NCI-H345 treated with DMSO at 0.1 percent for 48 hours (cell line): ENCODE results near the gene MICU1.

Source experiments
- DNase-seq: peaks from one replicate; lab custom pipeline; 2025; ENCODE audit not compliant: unreplicated experiment; lab: John Stamatoyannopoulos, UW

MICU1 gene

GRCh38 chr10:72637398-72637857 is 11.5 kb upstream of the MICU1 start:
- DNase-seq: no peak

- DNase-seq: no peak
Measured at GRCh38 chr10:72630144-72630543, 4.3 kb upstream of the MICU1 start.

DNA sequence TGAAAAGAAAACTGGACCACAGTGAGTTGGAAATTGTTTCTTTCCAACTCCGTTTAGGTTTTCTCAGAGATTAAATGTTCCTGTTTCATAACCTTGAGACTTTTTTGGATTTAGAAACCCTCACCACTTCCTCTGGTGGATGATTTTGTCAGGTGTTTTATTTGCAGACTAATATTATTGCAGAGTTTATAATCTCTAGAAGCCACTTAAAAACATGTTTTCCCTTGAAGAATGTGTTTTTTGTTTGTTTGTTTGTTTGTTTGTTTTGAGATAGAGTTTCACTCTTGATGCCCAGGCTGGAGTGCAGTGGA is 520 bp upstream of the MICU1 start:
- DNase-seq: no peak

DNA sequence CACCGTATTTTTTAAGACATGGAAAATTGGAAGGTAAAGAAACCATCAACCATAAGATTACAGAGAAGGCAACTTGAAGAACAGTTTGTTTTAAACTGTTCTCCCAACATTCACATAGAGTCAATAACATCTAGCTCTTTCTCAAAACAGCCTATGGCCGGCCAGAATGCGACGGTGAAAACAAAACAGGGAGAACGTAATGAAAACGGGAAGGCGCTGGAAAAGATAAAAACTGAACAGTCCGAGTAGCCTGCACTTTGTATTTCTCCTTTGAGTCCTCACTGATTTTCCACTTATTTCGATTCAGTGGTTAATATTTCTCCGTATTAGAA is 637 bp downstream of the MICU1 start:
- DNase-seq: no peak

- no peak for DNase-seq
Measured at GRCh38 chr10:72622271-72622670, 3.6 kb downstream of the MICU1 start.

DNA sequence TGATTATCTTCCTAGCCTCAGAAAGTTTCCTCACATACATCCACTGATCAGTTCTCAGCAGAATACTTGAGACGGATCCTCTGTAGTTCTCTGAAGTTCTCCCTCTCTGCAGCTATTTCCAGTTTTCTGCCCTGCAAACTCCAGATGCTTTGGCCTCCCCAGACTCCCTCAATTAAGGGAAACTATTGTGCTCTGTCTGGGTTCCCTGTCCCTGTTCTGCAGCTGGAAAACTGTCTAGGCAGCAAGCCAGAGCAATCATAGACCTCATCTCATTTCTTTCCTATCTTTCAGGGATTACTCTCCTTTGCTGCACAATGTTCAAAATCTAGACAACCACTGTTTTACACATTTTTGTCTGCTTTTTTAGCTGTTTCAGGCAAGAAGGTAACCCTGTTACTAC is 9.2 kb downstream of the MICU1 start:
- DNase-seq: no peak

DNA sequence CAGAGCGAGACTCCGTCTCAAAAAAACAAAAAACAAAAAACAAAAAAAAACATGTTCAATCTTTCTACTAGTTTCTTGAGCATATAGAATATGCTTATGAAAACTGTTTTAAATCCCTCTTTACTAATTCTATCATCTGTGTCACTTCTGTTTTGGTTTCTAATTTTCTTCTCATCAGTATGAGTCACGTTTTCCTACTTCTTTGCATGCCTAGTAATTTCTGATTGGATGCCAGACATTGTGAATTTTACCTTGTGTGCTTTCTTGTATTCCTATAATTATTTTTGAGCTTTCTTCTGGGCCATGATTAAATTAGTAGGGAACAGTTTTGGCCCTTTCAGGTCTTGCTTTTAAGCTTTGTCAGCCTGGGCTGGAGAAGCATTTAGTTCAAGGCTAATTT is 9.9 kb downstream of the MICU1 start:
- no peak for DNase-seq

GRCh38 chr10:72612203-72612826 is 13.6 kb downstream of the MICU1 start:
- peak; percentile 20 for DNase-seq

DNA sequence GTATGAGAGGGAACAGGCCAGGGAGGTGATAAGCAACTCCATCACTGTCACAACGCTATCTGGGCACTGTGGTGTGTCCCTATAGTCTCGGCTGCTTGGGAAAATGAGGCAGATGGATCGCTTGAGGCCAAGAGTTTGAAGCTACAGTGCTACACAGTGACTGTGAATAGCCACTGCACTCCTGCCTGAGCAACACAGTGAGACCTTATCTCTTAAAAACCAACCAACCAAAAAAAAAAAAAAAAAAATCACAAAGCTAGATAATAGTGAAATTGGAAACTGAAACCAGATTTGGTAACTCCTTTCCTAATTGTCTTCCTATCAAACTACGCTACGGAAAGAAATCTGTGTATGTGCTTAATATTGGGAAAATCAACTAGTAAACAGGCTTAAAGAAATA is 14.1 kb downstream of the MICU1 start:
- DNase-seq: no peak

- DNase-seq: no peak
Measured at GRCh38 chr10:72610466-72610865, 15.4 kb downstream of the MICU1 start.

- DNase-seq: no peak
Measured at GRCh38 chr10:72605122-72605521, 20.8 kb downstream of the MICU1 start.

- no peak for DNase-seq
Measured at GRCh38 chr10:72601144-72601543, 24.7 kb downstream of the MICU1 start.

DNA sequence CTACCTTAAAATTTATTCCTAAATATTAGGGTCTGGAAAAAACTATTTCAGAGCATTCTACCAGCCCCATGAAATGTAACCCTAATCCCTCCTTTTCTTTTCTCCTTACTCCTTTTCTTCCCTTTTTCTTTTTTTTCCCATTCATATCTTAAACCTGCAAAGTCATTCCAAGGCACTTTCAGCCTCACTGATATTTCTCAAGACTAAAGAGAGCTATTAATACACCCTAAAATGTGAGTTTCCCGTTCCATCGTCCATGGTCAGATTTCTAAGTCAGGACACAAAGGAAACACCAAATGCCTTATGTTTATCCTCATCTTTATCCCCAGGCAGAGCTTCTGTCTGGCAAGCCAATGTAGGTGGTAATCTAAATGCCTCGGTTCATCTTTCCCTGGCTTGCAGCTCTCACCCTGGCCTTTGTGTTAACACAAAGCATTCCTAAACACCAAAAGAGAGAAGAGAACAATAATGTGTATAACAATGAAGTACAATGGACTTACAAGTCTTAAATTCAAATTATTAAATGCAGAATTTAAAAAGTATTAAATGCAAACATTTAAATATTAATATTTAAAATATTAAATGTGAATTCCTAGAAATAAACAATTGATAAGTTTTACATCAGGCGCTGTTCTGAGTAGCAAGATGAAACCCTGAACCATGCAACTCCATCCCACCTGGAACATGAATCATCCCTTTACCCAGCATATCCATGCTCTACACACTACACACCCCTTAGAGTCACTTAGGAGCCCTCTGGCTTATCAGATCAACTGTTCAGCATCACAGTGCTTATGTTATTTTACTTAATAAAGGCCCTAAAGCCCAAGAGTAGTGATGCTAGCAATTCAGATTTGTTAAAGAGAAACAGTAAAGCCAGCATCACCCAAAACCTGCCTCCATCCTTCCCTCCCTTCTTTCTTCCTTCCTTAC is 26.8 kb downstream of the MICU1 start:
- DNase-seq: no peak

GRCh38 chr10:72597897-72598296 is 28.0 kb downstream of the MICU1 start:
- no peak for DNase-seq

DNA sequence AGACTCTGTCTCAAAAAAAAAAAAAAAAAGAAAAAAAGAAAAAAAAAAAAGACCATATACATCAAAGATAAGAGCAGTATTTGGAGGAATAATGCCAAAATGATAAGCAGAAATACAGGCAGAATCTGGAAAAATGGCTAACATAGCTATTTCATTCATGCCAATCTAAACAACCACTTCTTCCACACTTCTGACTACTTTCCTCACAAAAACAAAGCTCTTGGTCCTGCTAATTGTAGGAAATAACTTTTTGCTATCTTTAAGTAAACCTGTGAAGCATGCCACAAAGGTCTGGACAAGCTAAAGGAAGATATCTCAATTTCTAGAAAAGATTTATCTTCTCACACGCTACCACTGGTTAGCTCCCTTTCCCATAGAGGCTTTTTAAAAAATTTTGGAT is 30.4 kb downstream of the MICU1 start:
- no peak for DNase-seq

DNA sequence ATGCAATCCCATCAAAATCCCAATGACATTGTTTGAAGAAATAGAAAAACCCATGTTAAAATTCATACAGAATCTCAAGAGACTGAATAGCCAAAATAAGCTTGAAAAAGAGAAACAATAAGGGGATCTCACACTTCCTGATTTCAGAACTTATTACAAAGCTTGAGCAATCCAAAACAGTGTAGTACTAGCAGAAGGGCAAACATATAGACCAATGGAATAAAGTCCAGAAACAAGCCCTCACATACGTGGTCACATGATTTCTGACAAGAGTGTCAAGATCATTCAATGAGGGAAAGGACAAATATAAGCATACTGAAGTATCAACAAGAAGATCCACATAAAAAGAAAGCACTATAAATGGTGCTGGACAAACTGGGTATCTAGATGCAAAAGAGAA is 31.9 kb downstream of the MICU1 start:
- no peak for DNase-seq

- no peak for DNase-seq
Measured at GRCh38 chr10:72588266-72588665, 37.6 kb downstream of the MICU1 start.

- DNase-seq: no peak
Measured at GRCh38 chr10:72587568-72587967, 38.3 kb downstream of the MICU1 start.

DNA sequence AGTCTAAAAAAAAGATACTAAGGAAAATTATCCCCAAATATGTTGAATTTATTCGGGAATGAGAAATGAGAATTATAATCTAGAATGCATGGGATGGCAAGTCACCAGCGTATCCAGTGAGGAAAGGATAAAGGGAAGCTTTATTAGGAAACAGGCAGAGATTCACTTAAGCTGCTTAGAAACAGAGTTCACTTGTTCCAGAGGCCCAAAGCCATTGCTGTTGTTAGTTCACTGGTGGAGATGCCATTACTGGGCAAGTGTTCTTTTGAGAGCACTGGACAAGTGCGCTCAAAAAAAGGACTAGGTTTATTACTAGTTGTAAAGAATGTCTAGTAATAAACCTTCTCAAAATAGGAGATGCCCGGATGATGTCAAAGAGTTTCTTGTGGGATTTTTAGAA is 51.2 kb downstream of the MICU1 start:
- no peak for DNase-seq

- DNase-seq: no peak
Measured at GRCh38 chr10:72573079-72573478, 52.8 kb downstream of the MICU1 start.

- no peak for DNase-seq
Measured at GRCh38 chr10:72567889-72568640, 57.8 kb downstream of the MICU1 start.

- DNase-seq: no peak
Measured at GRCh38 chr10:72567421-72567820, 58.5 kb downstream of the MICU1 start.
